KOPT-K1 (cell line): Measurements from ENCODE around the gene RRP1.
A peak's percentile ranks its signal among the peaks of the same experiment; 100 is the strongest.
"Not testable (repeated sequence)": the region's sequence is repeated elsewhere in the genome, so short reads cannot be mapped to it uniquely, and the experiment has no call there.

Experiments used
- H3K27ac ChIP-seq: fragments of 200-600 bp; sonication (generic); 2 replicates; pipeline ENCODE4 v1.5.1; 2016; ENCODE audit warnings: antibody characterized with exemption, mild to moderate bottlenecking, low read depth, low read length; ENCODE audit not compliant: poor library complexity, severe bottlenecking
- H3K36me3 ChIP-seq: fragments of 200-600 bp; sonication (generic); 2 replicates; pipeline ENCODE4 v1.5.1; 2017; ENCODE audit warnings: antibody characterized with exemption, mild to moderate bottlenecking, low read length, moderate library complexity; ENCODE audit not compliant: insufficient read depth
- H3K9me3 ChIP-seq: fragments of 200-600 bp; sonication (generic); 2 replicates; pipeline ENCODE4 v1.5.1; 2017; ENCODE audit warnings: antibody characterized with exemption, low read length, mild to moderate bottlenecking; ENCODE audit not compliant: insufficient read depth, poor library complexity, severe bottlenecking

The RRP1 gene

DNA sequence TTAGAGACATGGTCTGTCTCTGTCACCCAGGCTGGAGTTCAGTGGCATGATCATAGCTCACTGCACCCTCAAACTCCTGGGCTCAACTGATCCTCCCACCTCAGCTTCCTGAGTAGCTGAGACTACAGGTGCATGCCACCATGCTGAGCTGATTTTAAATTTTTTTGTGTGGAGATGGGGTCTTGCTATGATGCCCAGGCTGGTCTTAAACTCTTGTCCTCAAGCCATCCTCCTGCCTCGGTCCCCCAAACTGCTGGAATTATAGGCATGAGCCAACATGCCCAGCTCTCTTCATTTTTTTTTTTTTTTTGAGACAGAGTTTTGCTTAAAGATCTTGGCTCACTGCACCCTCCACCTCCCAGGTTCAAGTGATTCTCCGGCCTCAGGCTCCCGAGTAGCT is 50.9 kb downstream of the RRP1 start:
- H3K27ac ChIP-seq: no peak overlapping the region
- no peaks in the 10 kb centered on the region for H3K36me3 ChIP-seq
- H3K9me3 ChIP-seq: no peaks in the 10 kb centered on the region

DNA sequence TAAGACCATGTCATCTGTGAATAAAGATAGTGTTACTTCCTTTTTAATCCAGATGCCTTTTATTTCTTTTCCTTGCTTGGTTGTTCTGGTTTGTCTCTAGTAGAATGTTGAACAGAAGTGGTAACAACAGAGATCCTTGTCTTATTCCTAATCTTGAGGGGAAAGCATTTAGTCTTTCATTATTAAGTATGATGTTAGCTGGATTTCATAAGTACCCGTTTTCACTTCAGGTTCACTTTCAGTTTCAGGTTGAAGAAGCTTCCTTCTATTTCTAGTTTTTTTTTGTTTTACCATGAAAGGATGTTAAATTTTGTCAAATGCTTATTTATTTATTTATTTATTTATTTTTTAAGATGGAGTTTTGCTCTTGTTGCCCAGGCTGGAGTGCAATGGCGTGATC is 53.4 kb downstream of the RRP1 start:
- Histone ChIP-seq H3K27ac (peak overlapping the region; percentile 42), H3K9me3 (no peaks in the 10 kb centered on the region), H3K36me3 (no peaks in the 10 kb centered on the region)

DNA sequence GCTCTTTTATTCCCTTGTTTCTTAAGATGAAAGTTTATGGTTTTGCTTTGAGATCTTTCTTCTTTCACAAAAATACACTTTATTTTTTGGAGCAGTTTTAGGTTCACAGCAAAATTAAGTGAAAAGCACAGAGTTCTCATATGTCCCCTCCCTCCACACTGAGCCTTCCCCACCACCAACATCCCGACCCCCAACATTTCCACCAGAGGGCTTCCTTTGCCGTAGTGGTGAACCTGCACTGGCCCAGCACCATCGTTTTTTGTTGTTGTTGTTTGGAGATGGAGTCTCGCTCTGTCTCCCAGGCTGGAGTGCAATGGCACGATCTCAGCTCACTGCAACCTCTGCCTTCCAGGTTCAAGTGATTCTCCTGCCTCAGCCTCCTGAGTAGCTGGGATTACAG is 55.5 kb downstream of the RRP1 start:
- not testable (repeated sequence) for H3K36me3 ChIP-seq, H3K9me3 ChIP-seq

DNA sequence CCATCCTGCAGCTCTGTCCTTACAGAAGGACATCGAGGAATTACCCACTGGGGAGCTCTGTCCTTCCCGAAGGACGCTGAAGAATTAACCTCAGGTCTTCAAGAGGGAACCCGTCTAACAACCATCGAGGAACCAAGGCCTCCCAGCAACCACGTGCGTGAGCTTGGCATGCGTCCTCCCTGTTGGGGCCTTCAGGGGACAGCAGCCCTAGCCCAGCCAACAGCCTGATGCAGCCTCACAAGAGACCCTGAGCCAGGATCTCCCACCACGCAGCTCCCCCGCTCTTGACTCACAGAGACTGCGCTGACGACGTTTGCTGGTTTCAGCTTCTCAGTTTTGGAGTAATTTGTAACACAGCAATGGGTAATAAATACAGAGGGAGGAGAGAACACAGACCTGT is 56.0 kb downstream of the RRP1 start:
- Histone ChIP-seq H3K27ac (no peak overlapping the region), H3K36me3 (no peaks in the 10 kb centered on the region), H3K9me3 (no peaks in the 10 kb centered on the region)

More for the DNA sequence above, 55.5 kb downstream of the RRP1 start:
- not testable (repeated sequence) for H3K27ac ChIP-seq

DNA sequence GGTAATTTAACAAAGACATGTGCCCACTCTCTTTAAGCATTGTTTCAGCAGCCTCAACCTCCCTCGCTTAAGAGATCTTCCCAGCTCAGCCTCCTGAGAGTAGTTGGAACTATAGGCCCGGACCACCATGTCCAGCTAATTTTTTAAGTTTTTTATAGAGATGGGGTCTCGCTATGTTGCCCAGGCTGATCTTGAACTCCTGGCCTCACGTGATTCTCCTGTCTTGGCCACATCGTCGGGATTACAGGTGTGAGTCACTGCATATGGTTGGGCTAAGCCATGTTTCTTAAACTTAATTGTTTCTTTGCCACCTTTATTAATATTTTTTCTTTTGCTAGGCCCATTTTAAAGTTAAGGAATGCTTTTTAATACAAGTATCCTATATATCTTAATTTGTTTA is 57.1 kb downstream of the RRP1 start:
- Histone ChIP-seq H3K27ac (no peak overlapping the region), H3K36me3 (no peaks in the 10 kb centered on the region)

DNA sequence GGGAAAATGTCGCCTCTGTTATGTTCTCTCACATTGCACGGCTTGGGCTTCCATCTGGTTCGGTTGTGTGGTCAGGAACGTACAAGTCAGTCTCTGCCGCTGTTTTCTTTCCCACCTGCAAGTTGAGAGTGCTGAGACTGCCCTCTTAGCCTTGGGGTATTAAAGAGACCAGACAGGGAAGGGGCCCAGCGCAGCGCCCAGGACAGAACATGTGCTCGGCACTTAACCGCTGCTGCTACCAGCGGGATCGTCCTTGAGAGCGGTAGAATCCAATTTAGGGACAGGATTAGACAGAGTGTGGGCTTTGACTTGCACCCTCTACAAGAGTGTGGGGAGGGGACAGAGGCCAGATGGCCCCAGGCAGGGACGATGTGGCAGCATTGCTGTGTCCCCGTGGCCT is 57.9 kb downstream of the RRP1 start:
- no peak overlapping the region for H3K27ac ChIP-seq
- H3K36me3 ChIP-seq: no peaks in the 10 kb centered on the region
- peaks cover 5% of the 10 kb centered on the region for H3K9me3 ChIP-seq

More for the DNA sequence above, 57.1 kb downstream of the RRP1 start:
- H3K9me3 ChIP-seq: peaks cover 5% of the 10 kb centered on the region

DNA sequence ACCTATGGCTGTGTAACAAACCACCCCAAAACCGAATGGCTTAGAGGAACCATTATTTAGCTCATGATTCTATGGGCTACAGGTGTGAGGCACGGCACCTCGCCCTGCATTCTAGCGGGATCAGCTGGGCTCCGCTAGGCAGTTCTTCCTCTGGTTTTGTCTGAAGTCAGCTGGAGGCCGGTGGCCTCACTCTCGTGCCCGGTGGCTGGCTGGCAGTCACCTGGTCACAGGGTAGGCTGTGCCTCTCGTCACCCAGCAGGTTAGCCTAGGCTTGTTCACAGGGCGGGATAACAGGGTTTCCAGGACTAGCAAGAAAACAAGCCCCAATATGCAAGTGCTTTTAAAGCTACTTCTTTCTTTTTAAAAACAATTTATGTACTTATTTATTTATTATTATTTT is 59.4 kb downstream of the RRP1 start:
- Histone ChIP-seq H3K27ac (no peak overlapping the region), H3K36me3 (no peaks in the 10 kb centered on the region), H3K9me3 (peaks cover 5% of the 10 kb centered on the region)

DNA sequence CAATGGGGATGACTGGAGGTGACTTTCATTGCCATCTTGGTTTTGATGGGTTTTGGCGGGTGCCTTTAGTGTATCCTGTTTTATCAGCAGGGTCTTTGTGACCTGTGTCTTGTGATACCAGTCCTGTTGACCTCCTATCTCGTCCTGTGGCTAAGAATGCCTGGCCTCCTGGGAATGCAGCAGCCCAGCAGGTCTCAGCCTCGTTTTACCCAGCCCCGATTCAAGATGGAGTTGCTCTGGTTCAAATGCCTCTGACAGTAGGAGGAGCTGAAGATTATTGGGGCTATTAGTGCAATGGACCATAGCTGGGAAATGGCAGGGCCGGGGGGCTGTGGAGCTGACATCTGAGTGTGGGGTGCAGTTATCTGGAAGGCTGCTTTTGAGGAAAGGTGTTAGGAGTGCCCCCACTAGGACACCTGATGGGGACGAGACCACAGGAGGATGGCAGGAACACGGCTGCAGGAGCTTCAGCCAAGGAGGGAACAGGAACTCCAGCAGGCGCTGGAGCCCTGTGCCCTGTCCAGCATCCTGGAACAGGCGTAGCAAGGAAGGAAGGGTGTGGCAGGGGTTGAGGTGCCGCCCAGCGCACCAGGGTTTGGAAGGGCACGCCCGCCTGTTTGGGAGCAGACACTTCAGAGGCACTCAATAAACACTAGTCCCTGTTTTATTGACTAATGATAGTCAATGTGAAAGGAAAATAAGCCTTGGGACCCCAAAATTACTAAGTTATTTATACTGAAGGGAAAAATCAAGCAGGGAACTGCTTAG is 60.3 kb downstream of the RRP1 start:
- H3K9me3 ChIP-seq: peaks cover 5% of the 10 kb centered on the region
- H3K36me3 ChIP-seq: no peaks in the 10 kb centered on the region
- H3K27ac ChIP-seq: no peak overlapping the region

DNA sequence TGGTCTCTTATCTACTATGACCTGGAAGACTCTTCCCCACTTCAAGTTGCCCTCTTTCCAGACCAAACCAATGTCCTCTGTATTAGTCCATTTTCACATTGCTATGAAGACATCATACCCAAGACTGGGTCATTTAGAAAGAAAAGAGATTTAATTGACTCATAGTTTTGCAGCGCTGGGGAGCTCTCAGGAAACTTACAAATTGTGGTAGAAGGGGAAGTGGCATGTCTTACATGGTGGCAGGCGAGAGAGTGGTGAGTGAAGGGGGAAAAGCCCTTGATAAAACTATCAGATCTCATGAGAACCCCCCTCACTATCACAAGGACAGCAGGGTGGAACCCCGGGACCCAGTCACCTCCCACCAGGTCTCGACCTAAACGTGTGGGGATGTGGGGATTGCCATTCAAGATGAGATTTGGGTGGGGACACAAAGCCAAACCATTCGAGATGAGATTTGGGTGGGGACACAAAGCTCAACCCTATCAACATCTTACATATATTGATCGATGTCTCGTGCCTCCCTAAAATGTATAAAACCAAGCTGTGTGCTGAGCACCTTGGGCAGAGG is 61.4 kb downstream of the RRP1 start:
- H3K27ac ChIP-seq: no peak overlapping the region
- H3K36me3 ChIP-seq: no peaks in the 10 kb centered on the region
- H3K9me3 ChIP-seq: peaks cover 5% of the 10 kb centered on the region

DNA sequence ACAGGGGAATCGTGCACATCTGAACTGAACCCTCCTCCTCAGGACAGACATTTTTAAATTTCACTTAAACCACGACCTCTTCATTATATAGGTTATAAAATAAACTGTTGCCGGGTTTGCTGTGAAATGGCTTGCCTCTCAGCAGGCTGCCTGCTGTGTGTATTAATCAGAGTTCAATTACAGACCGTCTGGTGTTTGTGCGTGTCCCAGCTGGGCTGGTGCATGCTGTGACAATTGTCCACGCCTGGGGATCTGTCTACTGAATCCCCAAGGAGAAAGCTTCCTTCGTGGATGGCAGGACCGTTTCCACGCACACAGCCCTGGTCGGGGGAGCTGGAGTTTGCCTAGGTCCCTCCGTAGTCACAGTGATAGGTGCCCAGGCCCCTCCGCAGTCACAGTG is 62.2 kb downstream of the RRP1 start:
- Histone ChIP-seq H3K36me3 (no peaks in the 10 kb centered on the region), H3K9me3 (peaks cover 5% of the 10 kb centered on the region), H3K27ac (no peak overlapping the region)

DNA sequence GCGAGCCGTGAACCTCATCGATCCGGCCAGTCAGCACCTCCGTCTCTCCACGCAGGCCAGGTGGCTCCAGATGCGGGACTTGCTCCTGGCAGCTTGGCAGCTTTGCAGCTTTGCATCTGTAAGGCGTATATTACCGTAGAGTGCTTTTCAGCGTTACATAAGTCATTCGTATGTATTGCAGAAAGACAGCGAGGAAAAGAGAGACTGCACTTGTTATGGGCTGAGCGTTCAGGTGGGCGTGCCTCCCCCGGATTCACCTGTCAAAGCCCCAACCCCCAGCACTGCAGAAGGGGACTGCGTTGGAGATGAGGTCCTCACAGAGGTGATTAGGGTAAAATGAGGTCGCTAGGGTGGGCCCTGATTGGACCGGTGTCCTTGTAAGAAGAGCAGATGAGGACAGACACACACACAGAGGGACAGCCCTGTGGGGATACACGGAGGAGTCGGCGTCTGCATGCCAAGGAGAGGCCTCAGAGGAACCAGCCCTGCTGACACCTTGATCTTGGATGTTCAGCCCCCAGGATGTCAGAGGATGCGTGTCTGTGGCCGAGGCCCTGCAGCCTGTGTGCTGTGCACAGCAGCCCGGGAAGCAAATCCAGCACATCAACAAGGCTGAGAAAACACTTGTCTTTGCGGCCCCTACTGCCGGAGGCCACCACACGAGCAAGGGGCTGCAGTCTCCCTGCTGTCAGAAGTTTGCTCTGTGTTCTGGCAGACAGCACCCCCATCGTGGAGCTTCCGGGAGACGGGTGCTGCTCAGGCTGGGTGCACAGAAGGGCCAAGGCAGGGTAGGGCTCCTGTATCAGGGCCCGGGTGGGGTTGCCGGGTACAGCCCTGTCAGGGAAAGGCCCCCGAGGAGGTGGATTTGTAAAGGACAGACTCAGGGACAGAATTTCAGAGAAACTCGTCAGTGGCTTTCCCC is 64.7 kb downstream of the RRP1 start:
- Histone ChIP-seq H3K36me3 (no peaks in the 10 kb centered on the region), H3K9me3 (peaks cover 5% of the 10 kb centered on the region), H3K27ac (peak overlapping the region; percentile 80)
